Ishikawa (cell line): ENCODE data around the gene SLC38A2.

Experiments
- EP300 ChIP-seq: IDR thresholded peaks from 2 replicates; pipeline ENCODE4 v1.6.1; 2012; ENCODE audit warnings: borderline replicate concordance
- FOXM1 ChIP-seq: IDR thresholded peaks from 2 replicates; pipeline ENCODE4 v1.6.1; 2012; ENCODE audit warnings: low read depth, borderline replicate concordance
- RAD21 ChIP-seq: IDR thresholded peaks from 2 replicates; pipeline ENCODE4 v1.6.1; 2012; ENCODE audit warnings: low read depth
- REST ChIP-seq: IDR thresholded peaks from 2 replicates; pipeline ENCODE4 v1.6.1; 2012; ENCODE audit warnings: low read depth, mild to moderate bottlenecking
- TAF1 ChIP-seq: IDR thresholded peaks from 2 replicates; pipeline ENCODE4 v1.6.1; 2012; ENCODE audit warnings: low read depth, mild to moderate bottlenecking
- TEAD4 ChIP-seq: IDR thresholded peaks from 2 replicates; pipeline ENCODE4 v1.6.1; 2012
- YY1 ChIP-seq: IDR thresholded peaks from 2 replicates; pipeline ENCODE4 v1.6.1; 2012; ENCODE audit warnings: low read depth

- TF ChIP-seq TEAD4 (no peak), RAD21 (no peak), REST (no peak), YY1 (no peak), FOXM1 (no peak), EP300 (no peak), TAF1 (no peak)
Measured at GRCh38 chr12:46320731-46321130, 51.8 kb downstream of the SLC38A2 start.
